Upper lobe of left lung (tissue), 4 donors: ENCODE data around the gene GRB14.

ENCODE experiments used
- POLR2A ChIP-seq, 4 donors: fragments of 450-650 bp; IDR thresholded peaks; one replicate each; pipeline ENCODE4 v1.5.1; 2016 to 2017; ENCODE audit warnings: antibody characterized with exemption in 4 of 4, mild to moderate bottlenecking in 2 of 4
- TF ChIP-seq, protein P1 (sequence below), 6 experiments: fragments of 450-650 bp in 4 of 6; fragments of 200-600 bp in 2 of 6; sonication (generic) in 2 of 6; IDR thresholded peaks; one replicate each; pipeline ENCODE4 v1.5.1; 2016 to 2019; ENCODE audit warnings: antibody characterized with exemption in 6 of 6

GRCh38 chr2:164581050-164581449, 40.2 kb downstream of the GRB14 start:
- TF ChIP-seq, protein P1, sequence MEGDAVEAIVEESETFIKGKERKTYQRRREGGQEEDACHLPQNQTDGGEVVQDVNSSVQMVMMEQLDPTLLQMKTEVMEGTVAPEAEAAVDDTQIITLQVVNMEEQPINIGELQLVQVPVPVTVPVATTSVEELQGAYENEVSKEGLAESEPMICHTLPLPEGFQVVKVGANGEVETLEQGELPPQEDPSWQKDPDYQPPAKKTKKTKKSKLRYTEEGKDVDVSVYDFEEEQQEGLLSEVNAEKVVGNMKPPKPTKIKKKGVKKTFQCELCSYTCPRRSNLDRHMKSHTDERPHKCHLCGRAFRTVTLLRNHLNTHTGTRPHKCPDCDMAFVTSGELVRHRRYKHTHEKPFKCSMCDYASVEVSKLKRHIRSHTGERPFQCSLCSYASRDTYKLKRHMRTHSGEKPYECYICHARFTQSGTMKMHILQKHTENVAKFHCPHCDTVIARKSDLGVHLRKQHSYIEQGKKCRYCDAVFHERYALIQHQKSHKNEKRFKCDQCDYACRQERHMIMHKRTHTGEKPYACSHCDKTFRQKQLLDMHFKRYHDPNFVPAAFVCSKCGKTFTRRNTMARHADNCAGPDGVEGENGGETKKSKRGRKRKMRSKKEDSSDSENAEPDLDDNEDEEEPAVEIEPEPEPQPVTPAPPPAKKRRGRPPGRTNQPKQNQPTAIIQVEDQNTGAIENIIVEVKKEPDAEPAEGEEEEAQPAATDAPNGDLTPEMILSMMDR (IDR thresholded peaks at IDR 0.05), result no peak
- TF ChIP-seq POLR2A (IDR thresholded peaks at IDR 0.05), result no peak
